Ramos (cell line): ENCODE results near the gene AGR2.
"Not testable (repeated sequence)": the region's sequence is repeated elsewhere in the genome, so short reads cannot be mapped to it uniquely, and the experiment has no call there.

ENCODE experiments used
- in situ Hi-C: fragments of 300-500 bp; cut with MboI; formaldehyde crosslinking; loops from one replicate; pipeline ENCODE4 v1.14.3; 2022; ENCODE audit warnings: low sequenced_read_pairs; ENCODE audit not compliant: unreplicated experiment

AGR2 gene

GRCh38 chr7:16804674-16805439 lies at the start of gene AGR2:
Gene AGR2 (minus strand): TSS chr7:16804999. CDS start chr7:16801796, 3,203 bp downstream.
- in situ Hi-C loops, result no loop called here

GRCh38 chr7:16853189-16853588 lies 48.4 kb upstream of the AGR2 start:
- in situ Hi-C loops, result not testable (repeated sequence)

GRCh38 chr7:16851829-16852228 lies 47.0 kb upstream of the AGR2 start:
- in situ Hi-C loops, result no loop called here

GRCh38 chr7:16850614-16851466 lies 46.0 kb upstream of the AGR2 start:
- in situ Hi-C loops, result no loop called here

- in situ Hi-C loops, result no loop called here
Measured at GRCh38 chr7:16849296-16850148, 44.7 kb upstream of the AGR2 start.

GRCh38 chr7:16847381-16847860 lies 42.6 kb upstream of the AGR2 start:
- in situ Hi-C loops, result no loop called here

GRCh38 chr7:16846601-16847165 lies 41.9 kb upstream of the AGR2 start:
- in situ Hi-C loops, result no loop called here

- in situ Hi-C loops, result no loop called here
Measured at GRCh38 chr7:16845746-16846145, 40.9 kb upstream of the AGR2 start.

GRCh38 chr7:16841681-16842080 lies 36.9 kb upstream of the AGR2 start:
- in situ Hi-C loops, result no loop called here

GRCh38 chr7:16840094-16840493 lies 35.3 kb upstream of the AGR2 start:
- in situ Hi-C loops, result no loop called here

GRCh38 chr7:16839646-16840045 lies 34.8 kb upstream of the AGR2 start:
- in situ Hi-C loops, result no loop called here

GRCh38 chr7:16838891-16839290 lies 34.1 kb upstream of the AGR2 start:
- in situ Hi-C loops, result no loop called here

GRCh38 chr7:16838386-16838785 lies 33.6 kb upstream of the AGR2 start:
- in situ Hi-C loops, result no loop called here

GRCh38 chr7:16836481-16836880 lies 31.7 kb upstream of the AGR2 start:
- in situ Hi-C loops, result no loop called here

GRCh38 chr7:16833373-16833772 lies 28.6 kb upstream of the AGR2 start:
- in situ Hi-C loops, result no loop called here

- in situ Hi-C loops, result no loop called here
Measured at GRCh38 chr7:16826060-16826459, 21.3 kb upstream of the AGR2 start.

- in situ Hi-C loops, result no loop called here
Measured at GRCh38 chr7:16822029-16822428, 17.2 kb upstream of the AGR2 start.

- in situ Hi-C loops, result no loop called here
Measured at GRCh38 chr7:16818732-16819131, 13.9 kb upstream of the AGR2 start.

- in situ Hi-C loops, result no loop called here
Measured at GRCh38 chr7:16817536-16817935, 12.7 kb upstream of the AGR2 start.

- in situ Hi-C loops, result no loop called here
Measured at GRCh38 chr7:16816824-16817223, 12.0 kb upstream of the AGR2 start.
